DOHH2 (cell line): ENCODE measurements around the gene CHKA.

ENCODE experiments used
- H3F3A ChIP-seq: fragments of 200-600 bp; sonication (generic), shearing (Covaris generic); 2 replicates; pipeline ENCODE4 v1.6.0; 2016; ENCODE audit warnings: antibody characterized with exemption, mild to moderate bottlenecking; ENCODE audit not compliant: control insufficient read depth, insufficient read depth
- H3K27ac ChIP-seq: fragments of 200-600 bp; sonication (generic); 2 replicates; pipeline ENCODE4 v1.5.1; 2014; ENCODE audit warnings: low read depth, mild to moderate bottlenecking, low read length, moderate library complexity
- H3K27me3 ChIP-seq: fragments of 200-600 bp; sonication (generic); 2 replicates; pipeline ENCODE4 v1.6.1; 2014; ENCODE audit warnings: mild to moderate bottlenecking, low read length, mixed read lengths; ENCODE audit not compliant: control insufficient read depth
- H3K36me3 ChIP-seq: fragments of 200-600 bp; sonication (generic); 2 replicates; pipeline ENCODE4 v1.6.1; 2014; ENCODE audit warnings: mild to moderate bottlenecking, low read length, moderate library complexity, mixed read lengths; ENCODE audit not compliant: control insufficient read depth
- H3K4me1 ChIP-seq: fragments of 200-600 bp; sonication (generic); 2 replicates; pipeline ENCODE4 v1.6.1; 2014; ENCODE audit warnings: mild to moderate bottlenecking, low read length, mixed read lengths; ENCODE audit not compliant: control insufficient read depth
- H3K4me2 ChIP-seq: fragments of 200-600 bp; sonication (generic); 2 replicates; pipeline ENCODE4 v1.6.0; 2014; ENCODE audit warnings: mild to moderate bottlenecking, low read length, moderate library complexity
- H3K4me3 ChIP-seq: fragments of 200-600 bp; sonication (generic); 2 replicates; pipeline ENCODE4 v1.5.1; 2014; ENCODE audit warnings: mild to moderate bottlenecking, low read length, mixed read lengths
- H3K79me2 ChIP-seq: fragments of 200-600 bp; sonication (generic); 2 replicates; pipeline ENCODE4 v1.6.1; 2014; ENCODE audit warnings: mild to moderate bottlenecking, low read length, mixed read lengths; ENCODE audit not compliant: control insufficient read depth
- H3K9me2 ChIP-seq: fragments of 200-600 bp; sonication (generic); replicated peaks from 2 replicates; pipeline ENCODE4 v1.6.1; 2014; ENCODE audit warnings: mild to moderate bottlenecking, low read length, mixed read lengths; ENCODE audit not compliant: control insufficient read depth
- H3K9me3 ChIP-seq: fragments of 200-600 bp; sonication (generic); 2 replicates; pipeline ENCODE4 v1.6.1; 2014; ENCODE audit warnings: antibody characterized with exemption, low read length, mixed read lengths; ENCODE audit not compliant: control insufficient read depth, insufficient read depth
- H4K20me1 ChIP-seq: fragments of 200-600 bp; sonication (generic); 2 replicates; pipeline ENCODE4 v1.6.0; 2014; ENCODE audit warnings: low read depth, mild to moderate bottlenecking, antibody characterized with exemption, low read length, moderate library complexity; ENCODE audit not compliant: control insufficient read depth, insufficient read depth
- CTCF ChIP-seq: fragments of 200-600 bp; sonication (generic); IDR thresholded peaks from one replicate; pipeline ENCODE4 v1.5.1; 2014; ENCODE audit warnings: antibody characterized with exemption, mild to moderate bottlenecking, low read depth, low read length; ENCODE audit not compliant: poor library complexity, severe bottlenecking
- EZH2phosphoT487 ChIP-seq: fragments of 200-600 bp; sonication (generic); IDR thresholded peaks from 2 replicates; pipeline ENCODE4 v1.6.1; 2017; ENCODE audit warnings: borderline replicate concordance, mild to moderate bottlenecking, antibody characterized with exemption, low read length, moderate library complexity, mixed read lengths

Gene CHKA

DNA sequence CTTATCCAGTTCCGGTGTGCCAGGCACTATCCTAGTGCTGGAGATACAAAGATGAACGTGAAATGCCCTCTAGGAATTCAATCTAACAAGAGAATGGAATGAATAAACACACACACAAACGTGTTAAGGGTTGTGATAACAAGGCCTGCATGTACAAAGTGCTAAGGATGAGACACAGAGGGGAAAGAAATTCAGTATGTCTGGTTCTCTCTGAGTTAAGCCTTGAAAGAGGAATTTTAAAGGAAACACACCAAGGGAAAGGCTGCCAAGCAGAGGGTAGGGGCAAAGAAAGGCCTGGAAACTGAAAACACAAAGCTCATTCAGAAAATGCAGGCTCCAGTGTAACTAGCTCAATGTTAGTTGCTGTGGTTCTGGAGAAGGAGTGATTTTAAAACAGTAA is 4.2 kb downstream of the CHKA start:
- Histone ChIP-seq H3K79me2 (peaks cover 81% of the 10 kb centered on the region), H3K27ac (no peak overlapping the region), H3K9me3 (no peaks in the 10 kb centered on the region), H4K20me1 (peaks cover 6% of the 10 kb centered on the region; the same call in 1 of the 2 replicates), H3K27me3 (no peaks in the 10 kb centered on the region), H3K9me2 (no peaks in the 10 kb centered on the region), H3K4me1 (peaks cover 24% of the 10 kb centered on the region), H3K4me2 (no peak overlapping the region), H3K4me3 (no peak overlapping the region), H3K36me3 (peaks cover 19% of the 10 kb centered on the region; the same call in 1 of the 2 replicates), H3F3A (peaks cover 20% of the 10 kb centered on the region)
- TF ChIP-seq EZH2phosphoT487 (no peak), CTCF (no peak)

DNA sequence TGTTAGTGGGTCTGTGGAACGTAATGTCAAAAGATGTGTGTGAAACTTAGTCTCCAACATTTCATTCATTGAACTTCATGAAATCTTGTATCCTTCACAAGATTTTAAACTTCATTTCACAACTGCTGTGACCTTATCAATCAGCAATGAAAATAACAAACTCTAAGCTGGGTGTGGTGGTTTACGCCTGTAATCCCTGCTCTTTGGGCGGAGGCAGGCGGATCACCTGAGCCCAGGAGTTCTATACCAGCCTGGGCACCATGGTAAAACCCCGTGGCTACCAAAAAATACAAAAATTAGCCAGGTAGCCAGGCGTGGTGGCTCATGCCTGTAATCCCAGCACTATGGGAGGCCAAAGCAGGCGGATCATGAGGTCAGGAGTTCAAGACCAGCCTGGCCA is 5.1 kb downstream of the CHKA start:
- H3K27me3 ChIP-seq: no peaks in the 10 kb centered on the region
- H3K4me3 ChIP-seq: no peak overlapping the region
- H3K4me1 ChIP-seq: peaks cover 20% of the 10 kb centered on the region
- H4K20me1 ChIP-seq: peaks cover 6% of the 10 kb centered on the region; the same call in 1 of the 2 replicates
- no peak overlapping the region for H3K4me2 ChIP-seq
- no peak overlapping the region for H3K27ac ChIP-seq
- H3K9me2 ChIP-seq: no peaks in the 10 kb centered on the region
- TF ChIP-seq CTCF (no peak), EZH2phosphoT487 (no peak)
- peaks cover 20% of the 10 kb centered on the region for H3F3A ChIP-seq
- peaks cover 82% of the 10 kb centered on the region for H3K79me2 ChIP-seq
- peaks cover 19% of the 10 kb centered on the region; the same call in 1 of the 2 replicates for H3K36me3 ChIP-seq
- H3K9me3 ChIP-seq: no peaks in the 10 kb centered on the region

- no peaks in the 10 kb centered on the region for H3K27me3 ChIP-seq
- TF ChIP-seq EZH2phosphoT487: no peak
- TF ChIP-seq CTCF: no peak
- peaks cover 19% of the 10 kb centered on the region for H3F3A ChIP-seq
- H3K9me2 ChIP-seq: no peaks in the 10 kb centered on the region
- no peak overlapping the region for H3K4me3 ChIP-seq
- no peaks in the 10 kb centered on the region for H3K9me3 ChIP-seq
- peaks cover 6% of the 10 kb centered on the region; the same call in 1 of the 2 replicates for H4K20me1 ChIP-seq
- H3K36me3 ChIP-seq: peaks cover 19% of the 10 kb centered on the region; the same call in 1 of the 2 replicates
- no peak overlapping the region for H3K4me2 ChIP-seq
- peaks cover 19% of the 10 kb centered on the region for H3K4me1 ChIP-seq
- no peak overlapping the region for H3K27ac ChIP-seq
- H3K79me2 ChIP-seq: peaks cover 84% of the 10 kb centered on the region
These were observed 5.9 kb downstream of the CHKA start for GRCh38 chr11:68115285-68115684.
